ENCODE measurements around the gene FAF1.
"Not testable (repeated sequence)": the region's sequence is repeated elsewhere in the genome, so short reads cannot be mapped to it uniquely, and the experiment has no call there.

FAF1 gene

GRCh38 chr1:50735443-50735842 lies 224.6 kb downstream of the FAF1 start:
- no peak overlapping the region for H2AFZ ChIP-seq (ENCODE audit: low read depth, low read length, severe bottlenecking)
- TF ChIP-seq CTCF (IDR thresholded peaks at IDR 0.05; ENCODE audit: insufficient read depth, low read length, poor library complexity, severe bottlenecking) (peak; percentile 46), EZH2phosphoT487 (conservative IDR thresholded peaks at IDR 0.05; ENCODE audit: low read length) (no peak)
- no peaks in the 10 kb centered on the region for H3K27me3 ChIP-seq (ENCODE audit: low read length)
- no peak overlapping the region for H3K27ac ChIP-seq (ENCODE audit: low read depth, low read length)
- H3F3A ChIP-seq (ENCODE audit: insufficient read depth): peaks cover 23% of the 10 kb centered on the region; the same call in 1 of the 2 replicates
- no peaks in the 10 kb centered on the region for H3K79me2 ChIP-seq (ENCODE audit: insufficient read depth, low read length)
- no peak overlapping the region for H3K4me3 ChIP-seq (ENCODE audit: insufficient read depth, low read length, poor library complexity, severe bottlenecking)
- no peak overlapping the region for H3K4me2 ChIP-seq (ENCODE audit: low read depth, low read length, poor library complexity, severe bottlenecking)
- H3K9me3 ChIP-seq (ENCODE audit: insufficient read depth, low read length): no peaks in the 10 kb centered on the region
- no peaks in the 10 kb centered on the region for H4K20me1 ChIP-seq (ENCODE audit: low read depth, low read length)
- H3K9ac ChIP-seq (ENCODE audit: low read length): no peak overlapping the region
- H3K36me3 ChIP-seq (ENCODE audit: low read length): peaks cover 12% of the 10 kb centered on the region; the same call in 1 of the 2 replicates
- no peaks in the 10 kb centered on the region for H3K9me2 ChIP-seq (replicated peaks; ENCODE audit: insufficient read depth, low read length)

GRCh38 chr1:50727578-50727977 lies 232.5 kb downstream of the FAF1 start:
- H3K36me3 ChIP-seq (ENCODE audit: low read length): not testable (repeated sequence)

GRCh38 chr1:50724626-50725286 lies 235.3 kb downstream of the FAF1 start:
- Histone ChIP-seq H3K4me2 (ENCODE audit: low read depth, low read length, poor library complexity, severe bottlenecking) (peak overlapping the region; percentile 56), H3K9ac (ENCODE audit: low read length) (peak overlapping the region; percentile 22), H3K36me3 (ENCODE audit: low read length) (no peaks in the 10 kb centered on the region), H3K9me2 (replicated peaks; ENCODE audit: insufficient read depth, low read length) (no peaks in the 10 kb centered on the region), H3K4me3 (ENCODE audit: insufficient read depth, low read length, poor library complexity, severe bottlenecking) (no peak overlapping the region), H3K27me3 (ENCODE audit: low read length) (no peaks in the 10 kb centered on the region), H2AFZ (ENCODE audit: low read depth, low read length, severe bottlenecking) (peak overlapping the region; percentile 4), H3F3A (ENCODE audit: insufficient read depth) (peaks cover 21% of the 10 kb centered on the region), H3K27ac (ENCODE audit: low read depth, low read length) (peak overlapping the region; percentile 83), H4K20me1 (ENCODE audit: low read depth, low read length) (no peaks in the 10 kb centered on the region), H3K9me3 (ENCODE audit: insufficient read depth, low read length) (no peaks in the 10 kb centered on the region), H3K79me2 (ENCODE audit: insufficient read depth, low read length) (no peaks in the 10 kb centered on the region)
- no peak for TF ChIP-seq CTCF (IDR thresholded peaks at IDR 0.05; ENCODE audit: insufficient read depth, low read length, poor library complexity, severe bottlenecking)
- no peak for TF ChIP-seq EZH2phosphoT487 (conservative IDR thresholded peaks at IDR 0.05; ENCODE audit: low read length)

More at GRCh38 chr1:50727578-50727977, 232.5 kb downstream of the FAF1 start:
- H3K27me3 ChIP-seq (ENCODE audit: low read length); H2AFZ ChIP-seq (ENCODE audit: low read depth, low read length, severe bottlenecking); H3K79me2 ChIP-seq (ENCODE audit: insufficient read depth, low read length); H4K20me1 ChIP-seq (ENCODE audit: low read depth, low read length); H3K4me3 ChIP-seq (ENCODE audit: insufficient read depth, low read length, poor library complexity, severe bottlenecking); H3K9ac ChIP-seq (ENCODE audit: low read length); H3K4me2 ChIP-seq (ENCODE audit: low read depth, low read length, poor library complexity, severe bottlenecking); H3K9me3 ChIP-seq (ENCODE audit: insufficient read depth, low read length); H3K27ac ChIP-seq (ENCODE audit: low read depth, low read length); H3K9me2 ChIP-seq (replicated peaks; ENCODE audit: insufficient read depth, low read length): not testable (repeated sequence)
- peaks cover 24% of the 10 kb centered on the region for H3F3A ChIP-seq (ENCODE audit: insufficient read depth)

- H2AFZ ChIP-seq (ENCODE audit: low read depth, low read length, severe bottlenecking): no peak overlapping the region
- no peak overlapping the region for H3K4me2 ChIP-seq (ENCODE audit: low read depth, low read length, poor library complexity, severe bottlenecking)
- no peak overlapping the region for H3K9ac ChIP-seq (ENCODE audit: low read length)
- H3K79me2 ChIP-seq (ENCODE audit: insufficient read depth, low read length): no peaks in the 10 kb centered on the region
- 0 out of 2 replicates have a peak, but pooled peaks cover 8% of the 10 kb centered on the region for H3K9me3 ChIP-seq (ENCODE audit: insufficient read depth, low read length)
- H3F3A ChIP-seq (ENCODE audit: insufficient read depth): peaks cover 16% of the 10 kb centered on the region
- TF ChIP-seq EZH2phosphoT487 (conservative IDR thresholded peaks at IDR 0.05; ENCODE audit: low read length) (no peak), CTCF (IDR thresholded peaks at IDR 0.05; ENCODE audit: insufficient read depth, low read length, poor library complexity, severe bottlenecking) (no peak)
- no peak overlapping the region for H3K4me3 ChIP-seq (ENCODE audit: insufficient read depth, low read length, poor library complexity, severe bottlenecking)
- H3K9me2 ChIP-seq (replicated peaks; ENCODE audit: insufficient read depth, low read length): no peaks in the 10 kb centered on the region
- H3K36me3 ChIP-seq (ENCODE audit: low read length): peaks cover 3% of the 10 kb centered on the region; the same call in 1 of the 2 replicates
- H4K20me1 ChIP-seq (ENCODE audit: low read depth, low read length): no peaks in the 10 kb centered on the region
- no peaks in the 10 kb centered on the region for H3K27me3 ChIP-seq (ENCODE audit: low read length)
- H3K27ac ChIP-seq (ENCODE audit: low read depth, low read length): no peak overlapping the region
Measured at GRCh38 chr1:50720457-50721053, 239.5 kb downstream of the FAF1 start.
